Right atrium auricular region (tissue), 2 donors: ENCODE results near the gene KBTBD3. TPM values are rescaled to one million over a fixed set of nuclear protein-coding genes. Genes with fewer than 3 reads are reported as not detected.
"Not testable (repeated sequence)": the region's sequence is repeated elsewhere in the genome, so short reads cannot be mapped to it uniquely, and the experiment has no call there.

Source experiments
- DNase-seq: peaks from one replicate; pipeline ENCODE4 v3.0.0-alpha.2; 2019; ENCODE audit warnings: low spot score
- H3K27ac ChIP-seq, 2 donors: fragments of 200-600 bp; sonication (generic); 1 replicate in 1 of 2; 2 replicates in 1 of 2; pipeline ENCODE4 v1.5.1; 2016 to 2019
- H3K27me3 ChIP-seq, 2 donors: fragments of 200-600 bp; sonication (generic); one replicate each; pipeline versions ENCODE4 v1.5.1 to v1.6.0; 2017 to 2019
- H3K36me3 ChIP-seq: fragments of 200-600 bp; sonication (generic); one replicate; pipeline ENCODE4 v1.5.1; 2016
- H3K4me1 ChIP-seq, 2 donors: fragments of 200-600 bp; sonication (generic); one replicate each; pipeline versions ENCODE4 v1.5.1 to v1.6.0; 2017 to 2019
- H3K4me3 ChIP-seq, 2 donors: fragments of 200-600 bp; sonication (generic); 1 replicate in 1 of 2; 2 replicates in 1 of 2; pipeline ENCODE4 v1.5.1; 2017 to 2019; ENCODE audit warnings: mild to moderate bottlenecking in 1 of 2, moderate library complexity in 1 of 2
- H3K9me3 ChIP-seq, 2 donors: fragments of 200-600 bp; sonication (generic); one replicate each; pipeline ENCODE4 v1.5.1; 2019
- CTCF ChIP-seq, 2 donors: fragments of 200-600 bp; sonication (generic); IDR thresholded peaks; one replicate each; pipeline ENCODE4 v1.5.1; 2019; ENCODE audit warnings: antibody characterized with exemption in 2 of 2
- total RNA-seq, 2 donors: library from RNA; depleted of rRNA; stranded (reverse); fragments of >200 nt; gene quantifications; one replicate each; pipeline ENCODE4 v1.1.0, GENCODE V29; 2016

The KBTBD3 gene
- total RNA-seq, 2 donors from 2014 or later: 3.3 to 4.2 TPM

DNA sequence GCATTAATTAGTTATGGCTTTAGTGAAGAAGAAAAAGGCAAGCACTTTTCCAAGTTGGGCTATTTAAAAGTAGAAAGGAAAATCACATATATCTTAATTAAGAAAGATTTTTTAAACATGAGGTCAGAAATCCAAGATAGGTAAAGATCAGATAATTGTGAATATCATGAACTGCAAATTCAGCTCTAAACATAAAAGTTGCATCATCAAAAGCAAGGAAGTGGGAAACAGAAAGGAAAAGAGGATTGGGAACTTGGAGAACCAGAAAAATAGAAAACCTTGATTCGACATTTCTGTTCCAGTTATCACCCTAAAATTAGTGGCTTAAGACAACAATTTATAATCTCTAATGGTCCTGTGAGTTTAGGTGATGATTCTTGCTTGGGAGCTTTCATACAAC is 17.5 kb downstream of the KBTBD3 start:
- no peaks in the 10 kb centered on the region for H3K27me3 ChIP-seq
- no peaks in the 10 kb centered on the region for H3K4me1 ChIP-seq
- no peak overlapping the region for H3K4me3 ChIP-seq
- H3K9me3 ChIP-seq: no peaks in the 10 kb centered on the region
- no peak overlapping the region for H3K27ac ChIP-seq
- no peak for DNase-seq
- no peak for TF ChIP-seq CTCF (IDR thresholded peaks at IDR 0.05)
- no peaks in the 10 kb centered on the region for H3K36me3 ChIP-seq

DNA sequence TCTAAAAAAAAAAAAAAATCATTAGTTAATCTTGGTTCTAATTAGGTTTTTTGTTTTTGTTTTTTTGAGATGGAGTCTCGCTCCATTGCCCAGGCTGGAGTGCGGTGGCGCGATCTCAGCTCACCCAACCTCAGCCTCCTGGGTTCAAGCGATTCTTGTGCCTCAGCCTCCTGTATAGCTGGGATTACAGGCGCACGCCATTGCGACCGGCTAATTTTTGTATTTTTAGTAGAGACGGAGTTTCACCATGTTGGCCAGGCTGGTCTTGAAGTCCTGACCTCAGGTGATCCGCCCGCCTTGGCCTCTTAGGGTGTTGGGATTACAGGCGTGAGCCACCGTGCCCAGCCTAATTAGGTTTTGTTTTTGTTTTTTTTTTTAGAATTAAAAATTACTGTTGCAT is 18.8 kb downstream of the KBTBD3 start:
- not testable (repeated sequence) for H3K36me3 ChIP-seq, H3K9me3 ChIP-seq, H3K27ac ChIP-seq, H3K4me1 ChIP-seq, H3K27me3 ChIP-seq, DNase-seq, H3K4me3 ChIP-seq

- no peak for DNase-seq
- H3K9me3 ChIP-seq: no peaks in the 10 kb centered on the region
- H3K4me3 ChIP-seq: no peak overlapping the region
- no peak for TF ChIP-seq CTCF (IDR thresholded peaks at IDR 0.05)
- no peaks in the 10 kb centered on the region for H3K27me3 ChIP-seq
- H3K36me3 ChIP-seq: peaks cover 7% of the 10 kb centered on the region
- no peaks in the 10 kb centered on the region for H3K4me1 ChIP-seq
- H3K27ac ChIP-seq: no peak overlapping the region
Measured at GRCh38 chr11:106051103-106051502, 26.0 kb downstream of the KBTBD3 start.

- H3K36me3 ChIP-seq: peaks cover 7% of the 10 kb centered on the region
- H3K27ac ChIP-seq: no peak overlapping the region
- no peaks in the 10 kb centered on the region for H3K4me1 ChIP-seq
- no peak overlapping the region for H3K4me3 ChIP-seq
- DNase-seq: no peak
- no peaks in the 10 kb centered on the region for H3K9me3 ChIP-seq
- no peak for TF ChIP-seq CTCF (IDR thresholded peaks at IDR 0.05)
- H3K27me3 ChIP-seq: no peaks in the 10 kb centered on the region
Measured at GRCh38 chr11:106049727-106050476, 27.2 kb downstream of the KBTBD3 start.

DNA sequence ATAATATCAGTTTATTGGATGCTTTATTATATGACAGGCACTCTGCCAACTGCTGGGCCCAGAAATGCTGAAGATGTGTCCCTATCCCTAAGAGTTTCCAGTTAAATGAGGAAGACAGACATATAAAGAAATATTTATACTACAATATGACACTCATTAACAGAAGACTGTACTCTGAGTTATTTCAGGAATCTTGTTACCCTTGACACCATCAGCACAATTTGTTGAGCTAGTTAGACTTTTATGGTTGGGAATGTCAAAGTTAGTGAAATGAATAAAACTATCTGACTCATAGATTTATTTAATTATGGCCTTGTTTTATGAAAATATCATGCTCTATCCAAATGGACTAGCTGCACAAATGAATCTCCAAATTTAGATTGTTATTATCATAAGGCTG is 29.5 kb downstream of the KBTBD3 start:
- H3K9me3 ChIP-seq: no peaks in the 10 kb centered on the region
- DNase-seq: no peak
- no peak for TF ChIP-seq CTCF (IDR thresholded peaks at IDR 0.05)
- H3K27ac ChIP-seq: no peak overlapping the region
- H3K36me3 ChIP-seq: no peaks in the 10 kb centered on the region
- no peaks in the 10 kb centered on the region for H3K27me3 ChIP-seq
- H3K4me1 ChIP-seq: no peaks in the 10 kb centered on the region
- no peak overlapping the region for H3K4me3 ChIP-seq

GRCh38 chr11:106043540-106043939 is 33.6 kb downstream of the KBTBD3 start:
- Histone ChIP-seq H3K27ac (no peak overlapping the region), H3K27me3 (no peaks in the 10 kb centered on the region), H3K9me3 (no peaks in the 10 kb centered on the region), H3K4me3 (no peak overlapping the region), H3K36me3 (no peaks in the 10 kb centered on the region), H3K4me1 (no peaks in the 10 kb centered on the region)
- no peak for DNase-seq
- TF ChIP-seq CTCF (IDR thresholded peaks at IDR 0.05): no peak
